GM19240 (cell line): ENCODE results near the gene IRF2.

Experiments
- DNase-seq: peaks from one replicate; pipeline ENCODE4 v3.0.0; 2011; ENCODE audit warnings: low spot score; ENCODE audit not compliant: insufficient read length

Gene IRF2

DNA sequence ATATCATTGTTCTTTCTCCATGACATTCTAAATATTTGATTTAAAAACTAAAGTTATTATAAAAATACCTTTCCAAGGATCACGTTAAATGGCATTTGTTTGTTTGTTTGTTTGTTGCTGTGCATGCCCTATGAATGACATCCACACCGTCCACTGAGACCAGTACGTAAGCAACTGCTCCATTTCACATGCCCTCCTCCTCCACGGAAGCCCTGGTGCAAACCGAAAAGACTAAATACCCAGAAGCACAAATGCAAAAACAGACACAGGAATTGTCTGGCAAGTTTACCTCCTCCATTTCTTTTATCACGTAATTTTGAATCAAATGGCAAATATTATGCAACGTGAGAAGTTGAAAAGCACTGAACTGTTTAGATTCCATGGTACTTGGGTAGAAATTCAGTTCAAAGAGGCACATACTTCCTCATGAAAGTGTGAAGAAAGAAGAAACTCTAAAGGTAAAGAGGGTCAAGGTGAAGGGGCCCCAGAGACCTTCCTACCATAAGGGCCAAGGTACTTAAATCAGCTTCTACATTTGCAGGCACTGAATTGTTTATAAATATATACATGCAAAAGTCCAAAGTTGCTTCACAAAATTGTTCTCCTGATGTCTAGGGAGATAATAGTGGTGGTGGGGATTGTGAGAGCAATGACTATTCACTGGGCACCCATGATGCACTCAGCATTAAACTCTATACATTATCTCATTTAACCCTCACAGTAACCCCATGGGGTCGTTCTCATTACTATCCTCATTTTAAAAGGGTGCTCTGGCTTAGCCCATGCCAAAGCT lies 23.4 kb downstream of the IRF2 start:
- no peak for DNase-seq

DNA sequence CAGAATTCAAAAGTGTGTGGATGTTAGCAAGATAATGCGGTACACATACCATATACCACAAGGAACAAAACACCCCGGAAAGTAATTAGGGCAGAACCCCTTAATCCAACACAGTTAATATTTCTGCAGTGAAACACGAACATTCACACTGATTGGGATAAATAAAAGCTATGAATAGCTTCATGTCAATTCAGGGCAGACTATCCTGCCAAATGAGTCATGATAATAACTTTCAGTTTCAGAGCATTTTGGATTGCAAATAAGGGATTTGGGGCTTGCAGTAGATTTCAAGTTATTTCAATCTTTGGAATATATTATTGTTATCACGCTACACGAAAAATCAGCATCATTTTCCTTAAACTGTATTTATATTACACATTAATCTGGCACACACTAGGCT lies 24.3 kb downstream of the IRF2 start:
- DNase-seq = no peak

DNA sequence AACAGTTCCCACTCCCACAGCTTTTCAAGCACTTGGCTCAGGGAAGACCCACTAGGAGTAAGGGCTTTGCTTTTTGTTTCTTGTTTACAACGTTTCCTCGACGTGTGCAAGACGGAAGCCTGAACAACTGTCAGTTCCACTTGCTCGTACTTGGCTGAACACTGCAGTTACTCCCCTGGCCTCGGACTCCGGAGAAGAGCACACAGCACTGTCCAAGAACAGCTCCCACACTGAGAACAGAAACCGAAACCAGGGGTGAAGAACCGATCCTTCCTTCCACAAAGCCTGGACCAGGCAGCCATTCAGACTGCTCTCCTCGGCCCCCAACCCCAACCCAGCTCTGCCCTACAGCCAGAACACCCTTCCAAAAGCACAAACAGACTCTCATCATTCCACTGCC lies 25.5 kb downstream of the IRF2 start:
- no peak for DNase-seq

DNA sequence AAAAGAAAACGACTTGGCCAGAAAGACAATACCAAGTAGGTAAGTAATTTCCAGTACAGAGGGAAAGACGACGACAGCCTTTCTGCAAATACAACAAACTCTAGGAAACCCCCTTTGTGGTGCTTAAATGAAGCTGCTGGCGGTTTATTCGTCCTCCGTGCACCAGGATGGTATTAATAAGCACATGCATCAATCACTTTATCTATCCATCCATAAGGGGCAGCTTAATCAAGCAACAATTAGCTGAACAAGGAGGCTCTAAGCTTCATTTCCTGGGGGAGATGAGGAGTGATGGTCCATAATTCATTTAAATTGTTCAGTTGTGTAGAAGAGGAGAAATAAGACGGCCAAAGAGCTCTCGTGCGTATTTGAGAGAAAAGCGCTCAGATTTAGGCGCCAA lies 26.2 kb downstream of the IRF2 start:
- no peak for DNase-seq

DNA sequence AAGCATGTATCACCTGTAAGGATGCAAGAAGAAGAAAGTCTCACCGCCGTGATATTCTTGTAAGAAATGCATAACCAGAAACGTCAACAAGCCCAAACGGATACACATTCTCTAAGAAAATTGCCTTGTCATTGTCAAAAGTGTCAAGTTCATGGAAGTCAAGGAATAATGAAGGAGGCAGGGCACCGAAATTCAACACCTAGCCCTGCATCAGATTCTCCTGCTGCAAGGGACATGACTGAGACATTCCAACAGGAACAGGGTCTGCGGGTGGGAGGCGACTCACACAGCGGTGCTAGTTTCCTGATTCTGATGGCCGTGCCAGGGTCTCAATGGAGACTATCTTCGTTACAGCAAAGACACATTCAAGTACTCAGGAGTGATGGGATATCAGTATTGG lies 26.7 kb downstream of the IRF2 start:
- no peak for DNase-seq

DNA sequence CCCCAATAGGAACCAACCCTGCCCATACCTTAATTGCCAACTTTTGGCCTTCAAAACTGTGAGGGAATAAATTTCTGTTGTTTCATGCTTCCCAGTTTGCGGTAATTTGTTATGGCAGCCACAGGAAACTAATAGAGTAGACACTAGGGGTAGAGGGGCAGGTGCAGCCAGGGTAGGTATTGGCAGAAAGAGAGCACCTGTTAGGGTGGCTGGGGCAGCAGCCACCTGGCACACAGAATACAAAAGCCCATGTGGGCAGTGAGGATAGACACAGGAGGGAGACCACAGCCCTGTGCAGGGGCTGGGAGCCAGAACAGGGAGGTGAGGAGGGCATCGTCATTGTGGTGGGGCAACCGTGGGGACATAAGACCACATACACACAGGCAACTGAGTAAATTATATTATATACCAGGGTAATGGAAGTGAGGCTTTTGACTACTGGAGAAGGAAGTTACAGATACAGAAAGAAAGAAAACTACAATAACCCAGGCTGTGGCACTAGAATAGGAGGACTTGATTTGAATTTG lies 28.2 kb downstream of the IRF2 start:
- DNase-seq = no peak

- DNase-seq = peak; percentile 26
Measured at GRCh38 chr4:184444953-184445309, 29.4 kb downstream of the IRF2 start.

- DNase-seq = no peak
Measured at GRCh38 chr4:184444215-184444952, 30.0 kb downstream of the IRF2 start.

GRCh38 chr4:184443318-184443717 lies 31.0 kb downstream of the IRF2 start:
- no peak for DNase-seq

- no peak for DNase-seq
Measured at GRCh38 chr4:184442314-184442635, 32.1 kb downstream of the IRF2 start.

GRCh38 chr4:184441461-184442313 lies 32.7 kb downstream of the IRF2 start:
- no peak for DNase-seq

DNA sequence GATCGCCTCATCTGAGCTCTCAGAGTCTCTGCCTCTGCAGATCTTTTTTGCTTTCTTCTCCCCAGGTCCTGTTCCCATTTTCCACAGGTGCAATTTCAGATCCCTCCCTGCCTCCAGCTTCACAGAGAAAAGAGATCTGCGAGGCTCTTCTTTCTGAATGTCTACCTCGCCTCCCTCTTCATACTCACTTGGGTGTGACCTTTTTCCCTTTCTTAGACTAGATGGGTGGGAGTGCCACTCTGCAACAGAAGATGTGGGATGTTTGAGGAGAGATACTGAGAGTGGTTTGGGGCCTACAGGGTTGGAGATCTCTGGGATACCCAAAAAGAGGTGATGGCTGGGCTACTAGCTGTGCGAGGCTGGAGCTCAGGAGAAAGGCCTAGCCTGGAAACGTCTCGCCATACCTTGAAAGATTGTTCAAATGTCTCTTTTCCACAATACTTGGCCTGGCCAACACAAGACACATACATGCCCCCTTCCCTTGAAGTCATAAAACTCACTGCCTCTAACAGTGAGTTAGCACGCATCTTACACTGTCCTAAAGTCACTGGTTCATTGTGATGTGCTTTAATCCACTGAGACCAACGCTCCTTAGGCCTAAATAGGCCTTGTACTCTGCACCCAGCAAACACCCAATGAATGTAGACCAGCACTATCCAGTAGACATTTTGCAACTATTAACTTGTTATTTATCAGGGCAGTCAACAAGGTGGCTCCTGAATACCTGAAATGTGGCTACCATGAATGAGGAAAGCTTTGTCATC lies 33.6 kb downstream of the IRF2 start:
- no peak for DNase-seq

DNA sequence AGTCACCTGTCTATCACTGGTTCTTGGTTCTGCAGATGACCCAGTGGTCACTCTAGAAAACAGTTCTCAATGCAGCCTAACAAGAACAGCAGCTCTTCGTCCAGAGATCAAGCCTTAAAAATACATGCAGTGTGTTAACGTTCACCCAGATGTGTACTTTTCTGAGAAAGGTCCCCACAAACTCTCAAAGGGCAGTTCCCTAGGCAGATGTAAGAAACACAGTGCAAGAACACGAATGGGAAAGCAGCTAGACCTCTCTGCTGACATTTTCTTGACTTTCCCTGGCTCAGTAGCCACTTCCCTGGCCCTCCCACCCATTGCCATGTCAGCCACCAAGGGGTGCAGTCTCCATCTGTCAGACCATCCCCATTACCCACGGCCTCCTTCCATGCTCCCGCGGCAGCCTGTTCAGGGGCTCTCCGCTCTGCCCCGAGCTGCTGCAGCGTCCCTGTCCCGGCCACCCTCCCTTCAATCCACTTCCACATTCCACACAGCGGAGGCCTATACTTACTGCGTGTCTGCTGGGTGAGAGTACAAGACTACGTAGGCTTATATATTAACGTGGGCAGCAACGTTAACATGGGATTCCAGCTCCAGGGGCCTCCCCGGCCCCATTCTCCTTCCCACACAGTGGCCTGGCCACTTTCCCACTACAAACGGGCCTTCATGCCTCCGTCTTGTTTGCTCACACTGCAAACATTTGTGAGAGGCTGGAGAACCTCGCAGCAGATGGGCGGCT lies 34.3 kb downstream of the IRF2 start:
- no peak for DNase-seq

- DNase-seq = no peak
Measured at GRCh38 chr4:184439386-184439785, 35.0 kb downstream of the IRF2 start.

- no peak for DNase-seq
Measured at GRCh38 chr4:184438375-184438774, 36.0 kb downstream of the IRF2 start.

- DNase-seq = no peak
Measured at GRCh38 chr4:184437565-184438265, 36.6 kb downstream of the IRF2 start.

DNA sequence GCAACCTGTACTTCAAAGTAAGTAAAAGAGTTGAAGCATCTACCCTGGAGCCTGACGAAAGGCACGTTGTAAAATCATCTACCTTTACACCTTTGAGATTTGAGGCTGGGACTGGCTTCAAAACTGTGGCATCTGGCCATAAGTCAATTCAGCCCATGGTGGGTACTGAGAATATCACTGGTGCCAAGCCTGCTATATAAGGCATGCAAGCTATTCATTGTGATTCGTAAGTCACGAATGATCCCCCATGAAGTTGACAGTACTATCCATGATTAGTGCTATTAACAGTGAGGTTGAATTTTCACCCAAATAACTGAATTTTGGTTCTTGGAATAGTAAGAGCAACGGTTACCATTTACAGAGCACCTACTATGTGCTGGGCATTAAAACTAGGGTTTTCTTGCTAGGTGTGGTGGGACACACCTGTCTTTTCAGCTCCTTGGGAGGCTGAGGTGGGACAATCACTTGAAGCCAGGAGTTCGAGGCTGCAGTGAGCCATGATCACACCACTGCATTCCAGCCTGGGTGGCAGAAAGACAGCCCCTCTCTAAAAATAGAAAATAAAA lies 39.8 kb downstream of the IRF2 start:
- DNase-seq = no peak

GRCh38 chr4:184434021-184434420 lies 40.3 kb downstream of the IRF2 start:
- no peak for DNase-seq

- no peak for DNase-seq
Measured at GRCh38 chr4:184433258-184433892, 41.0 kb downstream of the IRF2 start.
